CD4-positive, alpha-beta T cell (primary cell): ENCODE data around the gene ATF2. TPM values are rescaled to one million over a fixed set of nuclear protein-coding genes. Genes with fewer than 3 reads are reported as not detected.
A peak's percentile ranks its signal among the peaks of the same experiment; 100 is the strongest.

Experiments used
- ATAC-seq: fragments of 200-7000 bp; cut with Tn5 transposase; one replicate; pipeline ENCODE4 v1.10.0; 2022; ENCODE audit warnings: mild to moderate bottlenecking; ENCODE audit not compliant: poor library complexity
- CTCF ChIA-PET: fragments of 350-600 bp; sonication (Branson Sonifier 250); formaldehyde crosslinking; loops from one replicate; lab custom pipeline; 2021; ENCODE audit warnings: antibody characterized with exemption, inconsistent platforms; lab: Charles Lee
- POLR2A ChIA-PET: fragments of 350-600 bp; sonication (Branson Sonifier 250); formaldehyde crosslinking; loops from one replicate; lab custom pipeline; 2021; ENCODE audit warnings: antibody characterized with exemption, inconsistent platforms; lab: Charles Lee
- DNase-seq, 14 experiments: peaks; one replicate each; pipeline ENCODE4 v3.0.0-alpha.2; 2013 to 2020; ENCODE audit warnings: mixed read lengths in 2 of 14
- H3K27ac ChIP-seq, 2 donors: one replicate each; pipeline versions ENCODE4 v1.5.1 to v1.7.0; 2013; ENCODE audit warnings: low read length in 2 of 2, low read depth in 1 of 2, mild to moderate bottlenecking in 1 of 2
- H3K27me3 ChIP-seq, 2 experiments: 1 replicate in 1 of 2; 2 replicates in 1 of 2; pipeline versions ENCODE4 v1.6.1 to v1.7.0; 2013; ENCODE audit warnings: low read length in 2 of 2, control low read depth in 1 of 2, mild to moderate bottlenecking in 1 of 2, moderate library complexity in 1 of 2; ENCODE audit not compliant: insufficient read depth in 2 of 2, control insufficient read depth in 1 of 2
- H3K36me3 ChIP-seq: one replicate; pipeline ENCODE4 v1.6.1; 2013; ENCODE audit warnings: low read length, control low read depth; ENCODE audit not compliant: insufficient read depth
- H3K4me1 ChIP-seq: one replicate; pipeline ENCODE4 v1.6.1; 2013; ENCODE audit warnings: low read length, control low read depth; ENCODE audit not compliant: insufficient read depth
- H3K4me3 ChIP-seq: one replicate; pipeline ENCODE4 v1.5.1; 2013; ENCODE audit warnings: mild to moderate bottlenecking, low read length, moderate library complexity
- H3K9me3 ChIP-seq, 2 experiments: 1 replicate in 1 of 2; 2 replicates in 1 of 2; pipeline versions ENCODE4 v1.6.1 to v1.7.0; 2013; ENCODE audit warnings: low read length in 2 of 2, mild to moderate bottlenecking in 2 of 2, control low read depth in 1 of 2, moderate library complexity in 1 of 2; ENCODE audit not compliant: control insufficient read depth in 1 of 2, insufficient read depth in 1 of 2
- H3K27ac Mint-ChIP-seq: one replicate; pipeline ENCODE4 v1.8.0; 2020; ENCODE audit warnings: mixed read lengths
- H3K27me3 Mint-ChIP-seq: one replicate; pipeline ENCODE4 v1.8.0; 2021; ENCODE audit warnings: mixed read lengths
- H3K36me3 Mint-ChIP-seq: one replicate; pipeline ENCODE4 v1.8.0; 2021; ENCODE audit warnings: low read depth, mixed read lengths
- H3K4me1 Mint-ChIP-seq: one replicate; pipeline ENCODE4 v1.8.0; 2021; ENCODE audit warnings: low read depth, mixed read lengths
- H3K4me3 Mint-ChIP-seq: one replicate; pipeline ENCODE4 v1.8.0; 2020; ENCODE audit warnings: mild to moderate bottlenecking, mixed read lengths
- H3K9me3 Mint-ChIP-seq: one replicate; pipeline ENCODE4 v1.8.0; 2020; ENCODE audit warnings: mixed read lengths
- intact Hi-C, 2 experiments: fragments of 100-400 bp; cut with DNase I in 1 of 2; cut with micrococcal nuclease in 1 of 2; formaldehyde crosslinking; loops; one replicate each; pipeline versions ENCODE4 v1.15.1 to v1.9.0; 2023 to 2025; cut with DNase I, micrococcal nuclease
- total RNA-seq, 174 experiments: library from RNA in 2 of 174; stranded (reverse) in 2 of 174; gene quantifications; one replicate each; pipeline ENCODE4 v1.2.3 and lab custom pipeline; 2021 to 2026
- TF ChIP-seq, protein P1 (sequence below): fragments of 200-600 bp; IDR thresholded peaks from one replicate; pipeline ENCODE4 v1.8.0; 2022; ENCODE audit warnings: antibody characterized with exemption, mild to moderate bottlenecking

The ATF2 gene
- total RNA-seq, 2 experiments from 2014 or later: 44.7 to 44.8 TPM

DNA sequence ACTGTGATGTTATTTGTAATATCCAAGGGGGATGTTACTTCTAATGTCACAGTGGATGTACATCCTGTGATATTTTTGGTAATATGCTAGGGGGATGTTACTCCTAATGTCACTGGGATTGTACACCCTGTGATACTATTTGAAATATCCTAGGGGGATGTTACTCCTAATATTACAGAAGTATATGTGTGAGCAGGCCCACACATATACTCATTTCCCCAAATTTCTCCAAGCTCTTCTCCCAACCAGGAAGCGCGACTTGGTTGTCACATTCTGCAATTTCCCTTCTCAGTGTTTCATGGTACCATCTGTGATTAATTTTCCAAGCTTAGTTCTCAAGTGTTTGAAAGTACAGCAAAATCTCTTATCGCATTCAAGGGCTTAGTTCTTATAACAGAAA, 133.3 kb downstream of the ATF2 start:
- Mint-ChIP-seq H3K36me3 (no peaks in the 10 kb centered on the region), H3K9me3 (no peaks in the 10 kb centered on the region), H3K4me3 (no peak overlapping the region), H3K27me3 (no peaks in the 10 kb centered on the region), H3K27ac (no peak overlapping the region), H3K4me1 (peaks cover 6% of the 10 kb centered on the region)
- Histone ChIP-seq H3K36me3 (no peaks in the 10 kb centered on the region), H3K4me3 (no peak overlapping the region), H3K27me3 (no peaks in the 10 kb centered on the region), H3K4me1 (no peaks in the 10 kb centered on the region), H3K27ac (no peak overlapping the region), H3K9me3 (no peaks in the 10 kb centered on the region)
- no peak for DNase-seq
- POLR2A ChIA-PET: no interaction called here
- CTCF ChIA-PET: no interaction called here
- TF ChIP-seq, protein P1, sequence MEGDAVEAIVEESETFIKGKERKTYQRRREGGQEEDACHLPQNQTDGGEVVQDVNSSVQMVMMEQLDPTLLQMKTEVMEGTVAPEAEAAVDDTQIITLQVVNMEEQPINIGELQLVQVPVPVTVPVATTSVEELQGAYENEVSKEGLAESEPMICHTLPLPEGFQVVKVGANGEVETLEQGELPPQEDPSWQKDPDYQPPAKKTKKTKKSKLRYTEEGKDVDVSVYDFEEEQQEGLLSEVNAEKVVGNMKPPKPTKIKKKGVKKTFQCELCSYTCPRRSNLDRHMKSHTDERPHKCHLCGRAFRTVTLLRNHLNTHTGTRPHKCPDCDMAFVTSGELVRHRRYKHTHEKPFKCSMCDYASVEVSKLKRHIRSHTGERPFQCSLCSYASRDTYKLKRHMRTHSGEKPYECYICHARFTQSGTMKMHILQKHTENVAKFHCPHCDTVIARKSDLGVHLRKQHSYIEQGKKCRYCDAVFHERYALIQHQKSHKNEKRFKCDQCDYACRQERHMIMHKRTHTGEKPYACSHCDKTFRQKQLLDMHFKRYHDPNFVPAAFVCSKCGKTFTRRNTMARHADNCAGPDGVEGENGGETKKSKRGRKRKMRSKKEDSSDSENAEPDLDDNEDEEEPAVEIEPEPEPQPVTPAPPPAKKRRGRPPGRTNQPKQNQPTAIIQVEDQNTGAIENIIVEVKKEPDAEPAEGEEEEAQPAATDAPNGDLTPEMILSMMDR: no peak
- intact Hi-C loops: loop anchor here in 1 of 2 experiments (10.0 kb wide), 1 partner anchor 250 kb away; no protein-coding TSS in a partner anchor
- no peak for ATAC-seq

DNA sequence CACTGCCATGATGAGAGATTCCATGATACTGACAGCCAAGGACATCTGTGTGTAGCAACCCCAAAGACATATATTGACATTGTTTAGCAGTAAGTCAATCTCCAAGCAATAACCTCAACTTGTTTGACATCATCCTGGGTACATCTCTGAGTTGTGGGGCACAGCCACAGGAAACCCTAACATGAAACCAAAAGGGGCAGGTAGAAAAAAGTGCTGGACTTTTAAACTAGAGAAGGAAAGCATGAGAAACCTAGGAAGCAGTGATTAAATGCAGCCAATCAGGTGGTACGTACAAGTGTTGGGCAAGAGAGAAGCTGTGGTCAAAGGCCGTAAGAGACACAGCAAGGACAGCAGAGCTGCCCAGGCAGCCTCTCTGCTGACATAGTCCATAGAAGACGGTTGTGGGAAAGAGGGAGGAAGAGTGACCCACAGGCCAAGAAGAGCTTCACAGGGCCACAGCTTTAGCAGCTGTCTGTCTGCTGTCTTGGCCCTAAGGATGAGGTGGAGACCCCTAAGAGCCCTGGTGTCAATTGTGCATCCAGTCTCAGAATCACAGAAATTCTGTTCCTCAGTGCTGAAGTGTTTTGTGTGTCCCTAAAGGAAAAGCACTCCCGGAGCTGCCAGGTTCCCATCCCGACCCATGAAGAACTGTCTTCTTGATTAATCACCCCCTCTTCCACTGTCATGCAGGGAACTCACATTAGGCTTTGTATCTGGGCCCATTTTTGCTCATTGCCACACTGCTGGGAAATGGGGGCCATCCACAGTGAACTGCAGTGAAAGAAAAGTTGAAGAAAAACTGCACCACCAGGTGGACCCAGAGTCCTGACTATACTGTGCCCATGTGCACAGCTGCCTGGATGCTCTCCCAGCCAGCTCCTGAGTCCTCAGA, 137.4 kb downstream of the ATF2 start:
- H3K9me3 ChIP-seq: no peaks in the 10 kb centered on the region
- intact Hi-C loops: loop anchor here in 1 of 2 experiments (10.0 kb wide), 1 partner anchor 254 kb away; no protein-coding TSS in a partner anchor
- no peaks in the 10 kb centered on the region for H3K9me3 Mint-ChIP-seq
- no peak for ATAC-seq
- H3K27ac Mint-ChIP-seq: no peak overlapping the region
- H3K27ac ChIP-seq: no peak overlapping the region
- no peaks in the 10 kb centered on the region for H3K27me3 Mint-ChIP-seq
- H3K4me1 ChIP-seq: no peaks in the 10 kb centered on the region
- H3K4me1 Mint-ChIP-seq: no peaks in the 10 kb centered on the region
- peak in 1 of 14 experiments; percentile 18 for DNase-seq
- no peaks in the 10 kb centered on the region for H3K36me3 Mint-ChIP-seq
- H3K36me3 ChIP-seq: no peaks in the 10 kb centered on the region
- no peak overlapping the region for H3K4me3 Mint-ChIP-seq
- no peak overlapping the region for H3K4me3 ChIP-seq
- ChIA-PET POLR2A (no interaction called here), CTCF (interaction anchor here (1.0 kb wide), 2 partner anchors 19 to 20 kb away, joined by 3 read pairs; no protein-coding TSS in a partner anchor)
- H3K27me3 ChIP-seq: no peaks in the 10 kb centered on the region
- TF ChIP-seq, protein P1: no peak

DNA sequence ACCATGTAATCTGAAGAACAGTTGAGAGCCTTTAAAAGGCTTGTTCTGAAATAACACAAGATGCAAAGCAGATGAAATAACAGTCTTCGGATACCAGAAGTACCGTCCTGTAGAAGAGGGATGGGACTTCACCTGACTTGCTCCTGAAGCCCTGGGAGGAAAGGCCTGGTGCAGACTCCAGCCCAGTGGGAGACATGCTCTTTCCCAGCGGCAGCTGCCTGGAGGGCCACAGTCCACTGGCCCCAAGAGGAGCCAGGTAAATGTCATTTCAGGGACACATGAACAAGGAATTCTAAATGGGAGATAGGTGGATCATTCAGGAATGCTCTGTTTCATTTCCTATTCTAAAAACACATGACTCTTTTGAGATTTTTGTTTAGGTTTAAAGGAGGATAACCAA, 140.2 kb downstream of the ATF2 start:
- H3K4me1 Mint-ChIP-seq: no peaks in the 10 kb centered on the region

More for the DNA sequence above, 140.2 kb downstream of the ATF2 start:
- DNase-seq (no peak), ATAC-seq (no peak)
- H3K4me1 ChIP-seq: no peaks in the 10 kb centered on the region
- no peaks in the 10 kb centered on the region for H3K9me3 ChIP-seq
- intact Hi-C loops: no loop called here
- TF ChIP-seq, protein P1: no peak
- no peak overlapping the region for H3K27ac Mint-ChIP-seq
- no peak overlapping the region for H3K4me3 ChIP-seq
- H3K27me3 ChIP-seq: no peaks in the 10 kb centered on the region
- H3K4me3 Mint-ChIP-seq: no peak overlapping the region
- ChIA-PET POLR2A (no interaction called here), CTCF (no interaction called here)
- H3K27ac ChIP-seq: no peak overlapping the region
- no peaks in the 10 kb centered on the region for H3K36me3 ChIP-seq
- H3K36me3 Mint-ChIP-seq: no peaks in the 10 kb centered on the region
- no peaks in the 10 kb centered on the region for H3K27me3 Mint-ChIP-seq
- H3K9me3 Mint-ChIP-seq: no peaks in the 10 kb centered on the region
